GM10266 (cell line): ENCODE measurements around the gene CRACR2A.

ENCODE experiments used
- DNase-seq: peaks from one replicate; pipeline ENCODE4 v3.0.0; 2012; ENCODE audit errors: extremely low spot score
- TF ChIP-seq, protein P1 (sequence below): IDR thresholded peaks from 2 replicates; pipeline ENCODE4 v1.5.1; 2012; ENCODE audit warnings: mild to moderate bottlenecking, low read depth; ENCODE audit not compliant: control insufficient read depth, insufficient read depth; ENCODE audit errors: missing control alignments

Gene CRACR2A

DNA sequence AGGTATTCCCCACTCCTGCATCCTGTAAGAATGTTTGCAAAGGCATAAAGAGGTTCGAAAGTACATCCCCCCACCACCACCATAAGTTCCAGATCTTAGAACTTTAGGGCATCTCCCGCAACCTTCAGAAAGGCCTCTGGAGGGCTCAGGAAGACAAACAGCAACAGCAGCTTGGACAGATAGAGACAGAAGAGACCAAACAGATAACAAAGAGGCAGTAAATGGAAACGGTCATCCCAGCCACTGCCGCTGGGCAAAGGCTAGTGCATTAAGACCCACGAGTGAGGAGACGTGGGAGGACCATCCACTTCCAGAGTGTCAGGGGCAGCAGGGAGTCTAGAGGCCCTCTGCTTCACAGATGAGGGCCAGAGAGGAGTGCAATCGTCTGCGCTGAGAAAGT, 124.3 kb downstream of the CRACR2A start:
- DNase-seq: no peak
- TF ChIP-seq, protein P1, sequence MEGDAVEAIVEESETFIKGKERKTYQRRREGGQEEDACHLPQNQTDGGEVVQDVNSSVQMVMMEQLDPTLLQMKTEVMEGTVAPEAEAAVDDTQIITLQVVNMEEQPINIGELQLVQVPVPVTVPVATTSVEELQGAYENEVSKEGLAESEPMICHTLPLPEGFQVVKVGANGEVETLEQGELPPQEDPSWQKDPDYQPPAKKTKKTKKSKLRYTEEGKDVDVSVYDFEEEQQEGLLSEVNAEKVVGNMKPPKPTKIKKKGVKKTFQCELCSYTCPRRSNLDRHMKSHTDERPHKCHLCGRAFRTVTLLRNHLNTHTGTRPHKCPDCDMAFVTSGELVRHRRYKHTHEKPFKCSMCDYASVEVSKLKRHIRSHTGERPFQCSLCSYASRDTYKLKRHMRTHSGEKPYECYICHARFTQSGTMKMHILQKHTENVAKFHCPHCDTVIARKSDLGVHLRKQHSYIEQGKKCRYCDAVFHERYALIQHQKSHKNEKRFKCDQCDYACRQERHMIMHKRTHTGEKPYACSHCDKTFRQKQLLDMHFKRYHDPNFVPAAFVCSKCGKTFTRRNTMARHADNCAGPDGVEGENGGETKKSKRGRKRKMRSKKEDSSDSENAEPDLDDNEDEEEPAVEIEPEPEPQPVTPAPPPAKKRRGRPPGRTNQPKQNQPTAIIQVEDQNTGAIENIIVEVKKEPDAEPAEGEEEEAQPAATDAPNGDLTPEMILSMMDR: no peak

GRCh38 chr12:3627336-3627735, 125.6 kb downstream of the CRACR2A start:
- TF ChIP-seq, protein P1: no peak
- no peak for DNase-seq

- TF ChIP-seq, protein P1: no peak
- no peak for DNase-seq
Measured at GRCh38 chr12:3624273-3624672, 128.6 kb downstream of the CRACR2A start.

DNA sequence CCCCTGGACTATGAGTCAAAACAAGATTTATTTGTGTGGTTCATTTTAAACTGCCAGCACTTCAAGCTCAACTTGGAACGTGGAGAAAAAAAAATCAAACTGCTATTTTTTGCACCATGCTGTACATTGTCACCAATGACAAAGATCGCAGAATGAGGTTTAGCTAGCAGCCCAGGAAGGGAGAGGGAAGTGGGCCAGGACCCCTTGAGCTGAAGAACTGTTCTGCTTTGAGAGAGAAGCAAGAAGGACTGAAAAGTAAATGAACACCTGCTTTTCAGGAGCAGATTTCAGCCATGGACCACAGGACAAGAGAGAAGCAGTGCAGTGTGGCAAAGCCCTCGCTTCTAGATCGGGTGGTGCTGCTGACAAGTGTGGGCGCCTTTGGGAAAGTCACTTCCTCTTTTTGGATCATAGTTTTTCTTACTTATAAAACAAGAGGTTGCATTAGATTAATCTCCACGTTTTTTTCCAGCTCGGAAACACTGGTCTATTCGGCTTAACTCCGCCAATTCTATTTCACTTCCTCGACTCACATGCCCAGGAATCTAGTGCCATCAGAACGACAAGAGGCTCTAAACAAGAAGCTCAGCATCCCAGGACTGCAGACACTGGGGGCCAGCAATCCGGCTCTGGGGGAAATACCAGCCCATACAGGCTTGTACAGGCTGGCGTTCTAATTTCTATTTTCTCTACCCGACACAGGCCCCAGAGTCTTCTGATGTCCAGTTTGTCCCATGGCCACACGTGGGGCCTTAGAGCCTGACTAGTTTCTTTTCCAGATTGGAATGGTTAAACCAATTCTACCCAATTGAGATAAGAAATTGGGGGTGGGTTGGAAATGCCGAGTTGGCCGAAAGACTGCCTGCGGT, 129.9 kb downstream of the CRACR2A start:
- TF ChIP-seq, protein P1: no peak

GRCh38 chr12:3622021-3622821, 130.7 kb downstream of the CRACR2A start:
- DNase-seq: no peak
- TF ChIP-seq, protein P1: no peak

More for the DNA sequence above, 129.9 kb downstream of the CRACR2A start:
- DNase-seq: peak; percentile 33

- DNase-seq: no peak
- TF ChIP-seq, protein P1: no peak
Measured at GRCh38 chr12:3620856-3621255, 132.1 kb downstream of the CRACR2A start.
